K562 (cell line): ENCODE measurements around the gene STYXL1. TPM values are rescaled to one million over a fixed set of nuclear protein-coding genes. Genes with fewer than 3 reads are reported as not detected.

Experiments
- AFF4 ChIP-seq: sonication (generic); formaldehyde crosslinking; IDR thresholded peaks from 2 replicates; pipeline ENCODE4 v1.8.0; 2023; ENCODE audit warnings: mild to moderate bottlenecking, missing genetic modification reagents
- ASH1L ChIP-seq: fragments of 450-650 bp; IDR thresholded peaks from 2 replicates; pipeline ENCODE4 v1.6.1; 2018; ENCODE audit warnings: borderline replicate concordance, mild to moderate bottlenecking, low read depth; ENCODE audit not compliant: partially characterized antibody
- CTCFL ChIP-seq: IDR thresholded peaks from 2 replicates; pipeline ENCODE4 v1.6.1; 2011; ENCODE audit warnings: borderline replicate concordance, low read depth, mild to moderate bottlenecking, moderate library complexity, low read length; ENCODE audit not compliant: insufficient read depth, poor library complexity, severe bottlenecking
- CXXC5 ChIP-seq: fragments of 250-450 bp; sonication (Bioruptor Pico); IDR thresholded peaks from 2 replicates; pipeline ENCODE4 v1.8.0; 2022; ENCODE audit warnings: inconsistent platforms, mild to moderate bottlenecking, moderate library complexity
- ELF1 ChIP-seq: fragments of 200-800 bp; sonication (Bioruptor generic); IDR thresholded peaks from 2 replicates; pipeline ENCODE4 v1.6.1; 2016; ENCODE audit warnings: missing genetic modification characterization, missing compliant biosample characterization
- GTF3C2 ChIP-seq: IDR thresholded peaks from 3 replicates; pipeline ENCODE4 v1.6.1; 2011; ENCODE audit warnings: borderline replicate concordance, mild to moderate bottlenecking, moderate library complexity; ENCODE audit not compliant: insufficient read length; ENCODE audit errors: extremely low read depth
- HDGF ChIP-seq: fragments of 450-650 bp; IDR thresholded peaks from 2 replicates; pipeline ENCODE4 v1.6.1; 2016
- KAT8 ChIP-seq: fragments of 450-650 bp; IDR thresholded peaks from 2 replicates; pipeline ENCODE4 v1.6.1; 2016; ENCODE audit warnings: low read depth, mild to moderate bottlenecking
- KDM4B ChIP-seq, 2 experiments: fragments of 450-650 bp in 1 of 2; sonication (generic) in 1 of 2; IDR thresholded peaks; 2 replicates each; pipeline ENCODE4 v1.6.1; 2016 to 2017; ENCODE audit warnings: borderline replicate concordance in 2 of 2, antibody characterized with exemption in 1 of 2, low read depth in 1 of 2, mild to moderate bottlenecking in 1 of 2
- RBM39 ChIP-seq: fragments of 200-400 bp; formaldehyde crosslinking; optimal IDR thresholded peaks from 2 replicates; pipeline ENCODE3; 2018; ENCODE audit warnings: low read depth, low read length
- ZFPM2 ChIP-seq: fragments of 250-450 bp; sonication (Bioruptor Pico); IDR thresholded peaks from 2 replicates; pipeline ENCODE4 v1.5.1; 2022; ENCODE audit warnings: mild to moderate bottlenecking
- ZNF174 ChIP-seq: fragments of 250-450 bp; sonication (Bioruptor Pico); IDR thresholded peaks from 2 replicates; pipeline ENCODE4 v1.4.0; 2020; ENCODE audit warnings: mild to moderate bottlenecking
- ZNF175 ChIP-seq: fragments of 200-800 bp; sonication (Bioruptor generic); IDR thresholded peaks from 2 replicates; pipeline ENCODE4 v1.6.1; 2016; ENCODE audit warnings: low read depth, mild to moderate bottlenecking, missing genetic modification characterization, missing compliant biosample characterization
- ZNF431 ChIP-seq: sonication (generic); formaldehyde crosslinking; IDR thresholded peaks from 2 replicates; pipeline ENCODE4 v1.8.0; 2022; ENCODE audit warnings: mild to moderate bottlenecking, missing genetic modification reagents
- ZNF639 ChIP-seq, 2 experiments: fragments of 200-800 bp in 1 of 2; sonication (Bioruptor generic) in 1 of 2; sonication (generic) in 1 of 2; formaldehyde crosslinking in 1 of 2; IDR thresholded peaks in 1 of 2; conservative IDR thresholded peaks in 1 of 2; 2 replicates each; pipeline versions ENCODE4 v1.5.0 to v1.6.1; 2016 to 2020; ENCODE audit warnings: missing compliant biosample characterization in 1 of 2, missing genetic modification characterization in 1 of 2, missing genetic modification reagents in 1 of 2
- polyA plus RNA-seq, 8 experiments: library from polyadenylated mRNA; depleted of rRNA in 4 of 8; stranded (reverse) in 5 of 8; unstranded in 3 of 8; fragments of >200 nt; fragmentation: Nextera tagmentation in 2 of 8; fragmentation: Illumina TruSeq in 1 of 8; extraction: Ambion mirVana in 2 of 8; extraction: Trizol in 1 of 8; gene quantifications; 2 replicates each; pipeline versions ENCODE4 v1.2.1 to v1.2.3, GENCODE V29; 2011 to 2014; ENCODE audit warnings: inconsistent platforms in 1 of 8, missing spikeins in 1 of 8
- total RNA-seq, 7 experiments: library from RNA; depleted of rRNA in 6 of 7; stranded (reverse); fragments of >200 nt in 6 of 7; fragmentation: Illumina TruSeq in 2 of 7; extraction: Trizol in 2 of 7; gene quantifications; 2 replicates each; pipeline versions ENCODE4 v1.2.1 to v1.2.3, GENCODE V29; 2011 to 2021; ENCODE audit warnings: low replicate concordance in 1 of 7

Gene STYXL1
- total and polyA plus RNA-seq, 9 of the 15 experiments (the other 6 are each of a cell fraction or from before 2014, with no cell fraction given), result 36.5 to 97.2 (median 49.9) TPM

GRCh38 chr7:76047811-76048667 lies at the start of gene STYXL1, which contains the start of gene MDH2 (continued):
- TF ChIP-seq GTF3C2 (no peak), ZNF174 (CRISPR knock-in tag) (no peak), ZNF431 (CRISPR knock-in tag) (peak; percentile 15; the same call in 1 of the 2 replicates), HDGF (no peak), ELF1 (tag) (peak; percentile 99), CTCFL (peak; percentile 12), KDM4B (IDR thresholded peaks at IDR 0.05; ENCODE audit: borderline replicate concordance in 2 of 2, low read depth in 1 of 2) (peak in 1 of 2 experiments; percentile 93; a peak in 1 of 4 replicates), ZNF639 (CRISPR knock-in tag; conservative IDR thresholded peaks at IDR 0.05 in 1 of 2, IDR thresholded peaks at IDR 0.05 in 1 of 2) (peak in 1 of 2 experiments; percentile 83; a peak in 1 of 4 replicates), ASH1L (peak; percentile 86), ZNF175 (CRISPR knock-in tag) (no peak), CXXC5 (CRISPR knock-in tag) (peak; percentile 78), AFF4 (CRISPR knock-in tag) (peak; percentile 98), ZFPM2 (CRISPR knock-in tag) (0 out of 2 replicates have a peak, but pooled peaks have one; percentile 8), KAT8 (no peak), RBM39 (no peak)
